OCI-LY7 (cell line): Measurements from ENCODE around the gene RTN4R. TPM values are rescaled to one million over a fixed set of nuclear protein-coding genes. Genes with fewer than 3 reads are reported as not detected.
"Not testable (repeated sequence)": the region's sequence is repeated elsewhere in the genome, so short reads cannot be mapped to it uniquely, and the experiment has no call there.

Experiments
- BruUV-seq: library from RNA; stranded (reverse); fragments of 400-500 nt; replicated peaks from 2 replicates; lab custom pipeline; 2021; lab: Mats Ljungman, UMichigan
- CTCF ChIA-PET: fragments of 300-600 bp; sonication (Branson Sonifier 250); formaldehyde crosslinking; loops from one replicate; lab custom pipeline; 2022; ENCODE audit warnings: antibody characterized with exemption; ENCODE audit not compliant: unreplicated experiment; lab: Charles Lee
- POLR2A ChIA-PET: fragments of 300-600 bp; sonication (Branson Sonifier 250); formaldehyde crosslinking; loops from one replicate; lab custom pipeline; 2022; ENCODE audit warnings: antibody characterized with exemption; lab: Charles Lee
- DNase-seq: peaks from one replicate; pipeline ENCODE4 v3.0.0-alpha.2; 2015; ENCODE audit warnings: low spot score
- H2AFZ ChIP-seq: fragments of 200-600 bp; sonication (generic), shearing (Covaris generic); 2 replicates; pipeline ENCODE4 v1.6.1; 2014; ENCODE audit warnings: mild to moderate bottlenecking, antibody characterized with exemption, low read length, moderate library complexity
- H3K27ac ChIP-seq: fragments of 200-600 bp; sonication (generic); 2 replicates; pipeline ENCODE4 v1.5.1; 2014; ENCODE audit warnings: mixed run types, low read depth, mild to moderate bottlenecking, moderate library complexity, low read length, inconsistent platforms; ENCODE audit not compliant: poor library complexity, severe bottlenecking
- H3K36me3 ChIP-seq: fragments of 200-600 bp; sonication (generic); 2 replicates; pipeline ENCODE4 v1.6.1; 2014; ENCODE audit warnings: mild to moderate bottlenecking, antibody characterized with exemption, low read length, moderate library complexity, mixed read lengths; ENCODE audit not compliant: insufficient read depth
- H3K4me1 ChIP-seq: fragments of 200-600 bp; sonication (generic); 2 replicates; pipeline ENCODE4 v1.5.1; 2014; ENCODE audit warnings: mild to moderate bottlenecking, low read length; ENCODE audit not compliant: insufficient read depth, poor library complexity, severe bottlenecking
- H3K4me2 ChIP-seq: fragments of 200-600 bp; sonication (generic); 2 replicates; pipeline ENCODE4 v1.6.1; 2014; ENCODE audit warnings: mild to moderate bottlenecking, low read length
- H3K4me3 ChIP-seq: fragments of 200-600 bp; sonication (generic); 2 replicates; pipeline ENCODE4 v1.5.1; 2014; ENCODE audit warnings: mild to moderate bottlenecking, low read depth, low read length; ENCODE audit not compliant: poor library complexity, severe bottlenecking
- H3K79me2 ChIP-seq: fragments of 200-600 bp; sonication (generic); 2 replicates; pipeline ENCODE4 v1.6.1; 2016; ENCODE audit warnings: low read depth, mild to moderate bottlenecking, low read length, moderate library complexity, mixed read lengths; ENCODE audit not compliant: insufficient read depth
- H3K9me2 ChIP-seq: fragments of 200-600 bp; sonication (generic); 2 replicates; pipeline ENCODE4 v1.6.1; 2016; ENCODE audit warnings: mild to moderate bottlenecking, low read length, mixed read lengths; ENCODE audit not compliant: insufficient read depth
- H3K9me3 ChIP-seq: fragments of 200-600 bp; sonication (generic); 2 replicates; pipeline ENCODE4 v1.6.1; 2014; ENCODE audit warnings: mild to moderate bottlenecking, mixed run types, low read length, mixed read lengths
- H4K20me1 ChIP-seq: fragments of 200-600 bp; sonication (generic); 2 replicates; pipeline ENCODE4 v1.6.1; 2014; ENCODE audit warnings: mild to moderate bottlenecking, antibody characterized with exemption, low read length, moderate library complexity, mixed read lengths; ENCODE audit not compliant: insufficient read depth
- EZH2phosphoT487 ChIP-seq: fragments of 200-600 bp; sonication (generic); IDR thresholded peaks from 2 replicates; pipeline ENCODE4 v1.6.1; 2018; ENCODE audit warnings: low read depth, borderline replicate concordance, mild to moderate bottlenecking, mixed run types, antibody characterized with exemption, low read length, moderate library complexity, mixed read lengths
- intact Hi-C: fragments of 100-400 bp; cut with micrococcal nuclease; formaldehyde crosslinking; loops from one replicate; pipeline ENCODE4 v1.10.0; 2022; ENCODE audit not compliant: unreplicated experiment
- total RNA-seq, 2 experiments: library from RNA; depleted of rRNA in 1 of 2; stranded (reverse); fragments of >200 nt in 1 of 2; shearing (Covaris generic) in 1 of 2; gene quantifications; 2 replicates each; pipeline ENCODE4 v1.2.3, GENCODE V29; 2014 to 2022
- TF ChIP-seq, protein P1 (sequence below): fragments of 200-600 bp; sonication (generic); conservative IDR thresholded peaks from 2 replicates; pipeline ENCODE4 v1.5.1; 2014; ENCODE audit warnings: mild to moderate bottlenecking, antibody characterized with exemption, low read length, moderate library complexity, mixed read lengths

The RTN4R gene
- total RNA-seq, 2 experiments from 2014 or later: not detected

DNA sequence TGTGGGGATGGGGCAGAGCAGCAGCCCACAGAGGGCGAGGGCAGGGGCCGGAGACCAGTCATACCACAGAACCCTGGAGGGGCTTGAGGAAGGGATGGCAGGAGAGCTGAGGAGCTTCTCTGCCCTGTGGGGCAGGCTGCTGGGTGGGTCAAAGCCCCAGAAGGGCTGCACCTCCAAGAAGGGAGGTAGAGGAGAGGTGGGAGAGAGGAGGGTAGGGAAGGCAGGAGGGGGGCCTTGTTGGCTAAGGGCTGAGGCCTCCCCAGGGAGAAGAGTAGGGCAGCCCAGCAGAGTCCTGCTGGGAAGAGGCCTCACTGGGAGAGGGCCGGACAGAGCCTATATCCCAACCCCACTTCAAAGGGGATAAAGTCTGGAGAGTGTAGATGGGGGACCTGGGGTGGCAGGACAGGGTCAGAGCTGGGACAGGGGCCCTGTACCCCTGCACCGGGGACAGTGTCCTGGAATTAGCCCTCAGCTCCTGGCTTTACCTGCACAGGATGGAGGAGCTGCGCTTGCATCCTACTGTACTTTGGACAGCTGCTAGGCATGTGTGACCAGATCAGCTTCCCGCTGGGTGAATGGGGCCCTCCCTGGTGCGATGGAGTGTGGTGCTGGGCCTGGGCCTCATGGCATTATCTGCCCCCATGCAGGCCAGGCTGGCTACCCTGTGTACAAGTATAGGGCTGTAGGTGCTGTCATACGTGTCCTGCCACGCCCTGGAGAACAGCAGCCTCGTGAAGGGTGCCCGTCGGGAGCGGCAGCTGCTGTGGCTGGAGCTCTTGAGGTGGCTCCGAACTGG, 44.5 kb upstream of the RTN4R start:
- no peaks in the 10 kb centered on the region for H3K79me2 ChIP-seq
- CTCF ChIA-PET: no interaction called here
- no peak overlapping the region for H2AFZ ChIP-seq
- no peaks in the 10 kb centered on the region for H3K36me3 ChIP-seq
- H3K4me1 ChIP-seq: no peaks in the 10 kb centered on the region
- TF ChIP-seq, protein P1, sequence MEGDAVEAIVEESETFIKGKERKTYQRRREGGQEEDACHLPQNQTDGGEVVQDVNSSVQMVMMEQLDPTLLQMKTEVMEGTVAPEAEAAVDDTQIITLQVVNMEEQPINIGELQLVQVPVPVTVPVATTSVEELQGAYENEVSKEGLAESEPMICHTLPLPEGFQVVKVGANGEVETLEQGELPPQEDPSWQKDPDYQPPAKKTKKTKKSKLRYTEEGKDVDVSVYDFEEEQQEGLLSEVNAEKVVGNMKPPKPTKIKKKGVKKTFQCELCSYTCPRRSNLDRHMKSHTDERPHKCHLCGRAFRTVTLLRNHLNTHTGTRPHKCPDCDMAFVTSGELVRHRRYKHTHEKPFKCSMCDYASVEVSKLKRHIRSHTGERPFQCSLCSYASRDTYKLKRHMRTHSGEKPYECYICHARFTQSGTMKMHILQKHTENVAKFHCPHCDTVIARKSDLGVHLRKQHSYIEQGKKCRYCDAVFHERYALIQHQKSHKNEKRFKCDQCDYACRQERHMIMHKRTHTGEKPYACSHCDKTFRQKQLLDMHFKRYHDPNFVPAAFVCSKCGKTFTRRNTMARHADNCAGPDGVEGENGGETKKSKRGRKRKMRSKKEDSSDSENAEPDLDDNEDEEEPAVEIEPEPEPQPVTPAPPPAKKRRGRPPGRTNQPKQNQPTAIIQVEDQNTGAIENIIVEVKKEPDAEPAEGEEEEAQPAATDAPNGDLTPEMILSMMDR: no peak
- no peak for TF ChIP-seq EZH2phosphoT487
- intact Hi-C loops: no loop called here
- no peak for DNase-seq
- no peak overlapping the region for H3K4me2 ChIP-seq
- no peak overlapping the region for H3K4me3 ChIP-seq
- no peaks in the 10 kb centered on the region for H3K9me3 ChIP-seq
- no peak overlapping the region for H3K27ac ChIP-seq
- no peaks in the 10 kb centered on the region for H4K20me1 ChIP-seq
- H3K9me2 ChIP-seq: no peaks in the 10 kb centered on the region
- no TSS peak for BruUV-seq
- POLR2A ChIA-PET: no interaction called here

DNA sequence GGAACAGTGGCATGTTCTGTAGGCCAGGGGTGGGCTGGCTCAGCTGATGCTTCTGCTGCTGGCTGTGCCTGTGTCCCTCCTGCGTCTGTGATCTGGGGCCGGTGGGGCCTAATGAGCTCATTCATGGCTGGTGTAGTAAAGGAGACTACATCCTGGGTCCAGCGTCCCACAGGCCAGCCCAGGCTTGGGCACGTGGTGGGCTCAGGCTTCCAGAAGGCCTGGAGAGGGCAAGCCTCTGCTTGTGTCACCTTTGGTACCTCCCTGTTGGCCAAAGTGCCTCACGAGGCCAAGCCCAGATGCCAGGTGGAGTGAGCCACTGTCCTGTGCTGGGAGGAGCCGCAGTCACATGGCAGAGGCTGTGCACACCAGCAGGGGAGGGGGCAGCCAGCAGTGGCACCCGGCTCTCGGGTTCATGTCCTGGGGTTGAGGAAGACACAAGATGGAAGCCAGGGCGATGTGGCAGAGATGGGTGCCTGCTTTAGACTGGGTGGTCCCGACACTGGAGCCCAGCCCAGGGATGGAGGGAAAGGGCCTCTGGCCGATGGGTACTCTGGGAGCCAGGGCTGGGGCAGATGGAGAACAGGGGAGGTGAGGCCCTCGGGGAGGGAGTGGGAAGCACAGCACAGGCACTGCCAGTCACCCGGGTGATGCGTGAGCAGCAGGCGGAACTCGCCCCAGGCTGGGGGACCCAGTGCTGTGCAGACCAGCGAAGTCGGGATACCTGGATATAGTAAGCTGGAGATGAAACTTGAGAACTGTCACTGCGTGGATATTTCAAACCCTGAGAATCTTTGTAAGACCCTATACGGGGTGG, 43.3 kb upstream of the RTN4R start:
- BruUV-seq, H3K9me2 ChIP-seq, H3K4me2 ChIP-seq, H3K79me2 ChIP-seq, H3K36me3 ChIP-seq, DNase-seq, H3K4me3 ChIP-seq, H2AFZ ChIP-seq, H3K4me1 ChIP-seq, H3K9me3 ChIP-seq, CTCF ChIA-PET, H4K20me1 ChIP-seq, intact Hi-C loops, POLR2A ChIA-PET, H3K27ac ChIP-seq: not testable (repeated sequence)

DNA sequence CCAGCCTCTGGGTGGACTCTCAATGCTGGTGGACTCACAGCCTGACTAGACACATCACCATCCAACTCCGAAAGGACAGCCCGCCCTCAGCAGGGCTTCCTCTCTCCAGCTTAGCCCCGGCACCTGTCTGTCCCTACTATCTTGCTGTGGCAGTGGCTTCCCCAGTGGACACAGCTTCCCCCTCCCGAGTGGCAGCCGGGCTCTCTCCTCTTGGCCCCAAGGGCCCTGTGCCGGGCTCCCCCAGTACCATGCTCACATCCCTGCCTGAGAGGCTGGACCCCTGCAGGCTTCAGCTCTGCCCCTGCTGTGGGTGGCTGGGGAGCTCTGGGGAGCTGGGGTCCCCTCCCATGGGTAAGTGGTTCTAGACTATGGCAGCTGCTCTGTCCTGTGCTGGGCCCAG, 42.7 kb upstream of the RTN4R start:
- H4K20me1 ChIP-seq, H3K36me3 ChIP-seq, H3K9me3 ChIP-seq, POLR2A ChIA-PET, H3K4me3 ChIP-seq, CTCF ChIA-PET, DNase-seq, H3K4me2 ChIP-seq, H3K27ac ChIP-seq, BruUV-seq, H3K9me2 ChIP-seq, H3K79me2 ChIP-seq, H3K4me1 ChIP-seq, intact Hi-C loops, H2AFZ ChIP-seq: not testable (repeated sequence)

DNA sequence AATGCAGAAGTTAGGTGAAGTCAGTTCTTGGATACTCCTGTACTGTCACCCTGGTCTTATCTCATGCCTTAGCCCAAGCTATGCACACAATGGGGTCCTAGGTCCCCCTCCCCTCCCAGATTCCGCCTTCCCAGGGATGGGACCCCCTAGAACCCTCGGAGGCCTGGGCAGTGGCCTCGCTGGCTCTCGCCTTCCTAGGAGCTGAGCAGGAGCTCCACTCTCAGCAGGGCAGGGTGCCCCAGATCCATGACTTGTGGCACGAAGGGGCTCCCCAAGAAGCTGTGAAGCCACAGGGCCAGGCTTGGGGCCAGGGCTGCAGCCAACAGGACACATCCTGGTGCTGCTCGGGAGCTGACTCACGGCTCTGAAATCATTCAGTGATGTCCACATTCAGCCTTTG, 42.1 kb upstream of the RTN4R start:
- BruUV-seq, H3K4me1 ChIP-seq, H3K9me2 ChIP-seq, H3K9me3 ChIP-seq, DNase-seq, H3K27ac ChIP-seq, H3K4me3 ChIP-seq, H4K20me1 ChIP-seq, H3K79me2 ChIP-seq, H3K36me3 ChIP-seq, intact Hi-C loops, H3K4me2 ChIP-seq, H2AFZ ChIP-seq, POLR2A ChIA-PET, CTCF ChIA-PET: not testable (repeated sequence)

DNA sequence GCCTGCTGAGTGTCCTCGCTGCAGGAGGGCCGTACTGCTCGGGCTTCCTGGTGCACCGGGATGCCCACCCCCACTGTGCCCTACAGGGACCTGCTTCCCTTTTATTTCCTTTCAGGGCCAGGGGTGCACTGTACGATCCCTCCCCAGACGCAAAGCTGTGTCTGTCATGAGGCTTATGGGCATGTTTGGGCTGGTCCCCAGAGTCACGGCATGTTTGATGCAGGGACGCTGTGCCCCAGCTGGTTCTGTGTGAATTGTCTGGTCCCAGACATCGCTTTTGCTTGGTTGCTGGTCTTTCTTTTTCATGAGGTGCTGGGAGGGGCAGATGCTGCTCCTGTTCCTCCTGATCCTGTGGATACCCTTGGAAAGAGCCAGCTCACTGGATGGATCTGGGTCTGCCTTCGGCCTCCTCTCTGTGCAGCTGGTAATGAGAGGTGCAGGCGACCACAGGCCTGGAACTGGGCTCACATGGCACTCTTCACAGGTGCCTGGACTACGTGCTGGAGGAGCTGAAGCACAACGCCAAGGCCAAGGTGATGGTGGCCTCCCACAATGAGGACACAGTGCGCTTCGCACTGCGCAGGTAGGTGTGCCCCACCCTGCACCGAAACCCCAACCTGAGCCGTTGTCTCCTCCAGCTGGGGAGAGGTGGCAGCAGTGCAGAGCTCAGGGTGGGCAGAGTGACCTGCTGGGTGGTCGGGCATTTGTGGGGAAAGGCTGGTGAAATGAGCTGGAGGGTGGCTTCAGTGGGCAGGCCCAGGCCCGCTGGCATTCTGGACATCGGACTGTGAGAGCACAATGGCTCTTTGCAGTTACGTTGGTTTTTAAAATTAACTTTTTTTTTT, 40.9 kb upstream of the RTN4R start:
- H3K9me3 ChIP-seq, H3K36me3 ChIP-seq, H3K4me3 ChIP-seq, H3K9me2 ChIP-seq, H3K79me2 ChIP-seq, H3K4me2 ChIP-seq, intact Hi-C loops, BruUV-seq, H3K27ac ChIP-seq, POLR2A ChIA-PET, H2AFZ ChIP-seq, H3K4me1 ChIP-seq, DNase-seq, CTCF ChIA-PET, H4K20me1 ChIP-seq: not testable (repeated sequence)
